HepG2 (cell line): ENCODE data around the gene LRRC43. TPM values are rescaled to one million over a fixed set of nuclear protein-coding genes. Genes with fewer than 3 reads are reported as not detected.
"Not testable (repeated sequence)": the region's sequence is repeated elsewhere in the genome, so short reads cannot be mapped to it uniquely, and the experiment has no call there.

ENCODE experiments used
- ATAC-seq: fragments of 200-7000 bp; cut with Tn5 transposase; 3 replicates; pipeline ENCODE4 v1.9.1; 2020; ENCODE audit warnings: mild to moderate bottlenecking, moderate library complexity
- BruUV-seq: library from RNA; stranded (reverse); fragments of 400-500 nt; replicated peaks from 2 replicates; lab custom pipeline; 2021; lab: Mats Ljungman, UMichigan
- CTCF ChIA-PET: fragments of 300-600 bp; formaldehyde crosslinking; extraction: SDS; loops from one replicate; lab custom pipeline; 2021; ENCODE audit warnings: low total read pairs, inconsistent platforms, low intra/inter-chr PET ratio; lab: Yijun Ruan, JAX
- POLR2A ChIA-PET: fragments of 350-600 bp; sonication (Branson Sonifier 250); formaldehyde crosslinking; loops from one replicate; lab custom pipeline; 2020; ENCODE audit warnings: antibody characterized with exemption, inconsistent platforms; lab: Yijun Ruan, JAX
- DNase-seq: peaks from one replicate; pipeline ENCODE4 v3.0.0-alpha.2; 2015; ENCODE audit warnings: low spot score
- FAIRE-seq: peaks from 3 replicates; lab custom pipeline; 2011; peaks lifted over from hg19 to GRCh38; lab: Jason Lieb, UNC
- H2AFZ ChIP-seq: one replicate; pipeline ENCODE4 v1.6.1; 2011; ENCODE audit warnings: low read length, inconsistent platforms
- H3K27ac ChIP-seq: fragments of 300-600 bp; 3 replicates; pipeline ENCODE4 v1.8.0; 2011; ENCODE audit warnings: mixed run types, mild to moderate bottlenecking, mixed read lengths, low read length, inconsistent platforms; ENCODE audit not compliant: insufficient read depth; ENCODE audit errors: extremely low read length
- H3K27me3 ChIP-seq, 2 experiments: fragments of 200-600 bp in 1 of 2; 2 replicates in 1 of 2; 3 replicates in 1 of 2; pipeline versions ENCODE4 v1.6.0 to v1.8.0; 2011; ENCODE audit warnings: low read length in 2 of 2, mild to moderate bottlenecking in 2 of 2, moderate library complexity in 2 of 2, inconsistent platforms in 1 of 2; ENCODE audit not compliant: insufficient read depth in 2 of 2, control insufficient read depth in 1 of 2
- H3K36me3 ChIP-seq, 2 experiments: fragments of 200-600 bp in 1 of 2; replicated peaks in 1 of 2; 2 replicates in 1 of 2; 3 replicates in 1 of 2; pipeline versions ENCODE4 v1.5.1 to v1.8.0; 2011; ENCODE audit warnings: low read length in 2 of 2, inconsistent platforms in 1 of 2; ENCODE audit not compliant: insufficient read depth in 2 of 2, control insufficient read depth in 1 of 2
- H3K4me1 ChIP-seq: 2 replicates; pipeline ENCODE4 v1.5.1; 2012; ENCODE audit warnings: low read length, inconsistent platforms; ENCODE audit not compliant: insufficient read depth
- H3K4me2 ChIP-seq: 2 replicates; pipeline ENCODE4 v1.6.0; 2011; ENCODE audit warnings: low read depth, low read length, inconsistent platforms
- H3K4me3 ChIP-seq, 3 experiments: fragments of 200-600 bp in 1 of 3; sonication (generic), shearing (Covaris generic) in 1 of 3; replicated peaks in 1 of 3; 2 replicates each; pipeline ENCODE4 v1.5.1; 2011 to 2016; ENCODE audit warnings: low read length in 3 of 3, inconsistent platforms in 2 of 3, low read depth in 2 of 3, mild to moderate bottlenecking in 2 of 3, control low read depth in 1 of 3, mixed read lengths in 1 of 3; ENCODE audit not compliant: insufficient read depth in 1 of 3
- H3K79me2 ChIP-seq: one replicate; pipeline ENCODE4 v1.6.1; 2011; ENCODE audit warnings: low read length, inconsistent platforms; ENCODE audit not compliant: insufficient read depth
- H3K9ac ChIP-seq: 2 replicates; pipeline ENCODE4 v1.6.0; 2011; ENCODE audit warnings: mild to moderate bottlenecking, low read depth, low read length, inconsistent platforms; ENCODE audit not compliant: insufficient read depth
- H3K9me3 ChIP-seq: 2 replicates; pipeline ENCODE4 v1.5.1; 2012; ENCODE audit warnings: mild to moderate bottlenecking, low read length
- H4K20me1 ChIP-seq: 2 replicates; pipeline ENCODE4 v1.6.0; 2011; ENCODE audit warnings: inconsistent platforms, mild to moderate bottlenecking, low read length, moderate library complexity; ENCODE audit not compliant: insufficient read depth
- BHLHE40 ChIP-seq: IDR thresholded peaks from 2 replicates; pipeline ENCODE4 v1.6.1; 2011; ENCODE audit warnings: low read length, improper control_type of control experiment
- DNMT3B ChIP-seq: conservative IDR thresholded peaks from 2 replicates; pipeline ENCODE4 v1.6.1; 2016; ENCODE audit warnings: missing biosample characterization, control low read depth
- HNRNPLL ChIP-seq: fragments of 200-400 bp; formaldehyde crosslinking; IDR thresholded peaks from 2 replicates; pipeline ENCODE4 v1.6.1; 2017; ENCODE audit warnings: mild to moderate bottlenecking, low read depth, low read length; ENCODE audit not compliant: poor library complexity, severe bottlenecking
- MEIS2 ChIP-seq: sonication (generic); formaldehyde crosslinking; IDR thresholded peaks from 2 replicates; pipeline ENCODE4 v1.9.0; 2021; ENCODE audit warnings: mild to moderate bottlenecking, missing genetic modification reagents
- ZC3H13 ChIP-seq: sonication (generic); formaldehyde crosslinking; IDR thresholded peaks from 2 replicates; pipeline ENCODE4 v1.8.1; 2023; ENCODE audit warnings: mild to moderate bottlenecking, missing genetic modification reagents, moderate library complexity
- WGBS: methylation state at CpG from one replicate; pipeline ENCODE4 v1.1.6; 2017; ENCODE audit warnings: low lambda C conversion rate; 5-methylcytosine and 5-hydroxymethylcytosine counted together
- in situ Hi-C: cut with HindIII; loops from 2 replicates; pipeline ENCODE4 v1.10.0; 2017; ENCODE audit warnings: low pct_unique_long_range_greater_than_20kb; ENCODE audit not compliant: extremely low pct_ligation_motif_present
- intact Hi-C: fragments of 100-400 bp; cut with micrococcal nuclease; formaldehyde crosslinking; loops from one replicate; pipeline ENCODE4 v1.10.0; 2022; ENCODE audit not compliant: unreplicated experiment
- polyA plus RNA-seq, 8 experiments: library from polyadenylated mRNA; depleted of rRNA in 3 of 8; stranded (reverse) in 7 of 8; unstranded in 1 of 8; fragments of >200 nt; fragmentation: Illumina TruSeq in 4 of 8; extraction: Trizol in 4 of 8; gene quantifications; 2 replicates each; pipeline versions ENCODE4 v1.2.1 to v1.2.3, GENCODE V29; 2011 to 2016; ENCODE audit warnings: low read depth in 4 of 8, missing spikeins in 1 of 8, mixed read lengths in 1 of 8; ENCODE audit not compliant: insufficient read depth in 1 of 8
- total RNA-seq, 5 experiments: library from RNA; depleted of rRNA; stranded (reverse); fragments of >200 nt; fragmentation: Illumina TruSeq; extraction: Trizol; gene quantifications; 2 replicates each; pipeline ENCODE4 v1.2.3, GENCODE V29; 2016; ENCODE audit warnings: low read depth in 1 of 5
- TF ChIP-seq, protein P1 (sequence below): sonication (generic); formaldehyde crosslinking; IDR thresholded peaks from 2 replicates; pipeline ENCODE4 v1.5.1; 2020; ENCODE audit warnings: mild to moderate bottlenecking, missing genetic modification reagents, borderline replicate concordance
- TF ChIP-seq, protein P2 (sequence below): sonication (generic); formaldehyde crosslinking; IDR thresholded peaks from 2 replicates; pipeline ENCODE4 v1.9.0; 2022; ENCODE audit warnings: missing genetic modification reagents, mild to moderate bottlenecking, borderline replicate concordance
- TF ChIP-seq, protein P3 (sequence below): sonication (generic); formaldehyde crosslinking; IDR thresholded peaks from 2 replicates; pipeline ENCODE4 v1.5.0; 2020; ENCODE audit warnings: missing genetic modification reagents, mild to moderate bottlenecking, borderline replicate concordance

The LRRC43 gene
- total and polyA plus RNA-seq, 2 of the 13 experiments (the other 11 are each of a cell fraction or from before 2014, with no cell fraction given) = not detected

- Histone ChIP-seq H3K27ac (no peak within 1 kb of the TSS), H3K4me2 (no peak within 1 kb of the TSS), H3K4me3 (no peak within 1 kb of the TSS), H4K20me1 (no peaks in the 10 kb centered on the region), H3K9ac (no peak within 1 kb of the TSS), H3K36me3 (no peaks in the 10 kb centered on the region), H2AFZ (no peak within 1 kb of the TSS), H3K79me2 (no peaks in the 10 kb centered on the region), H3K9me3 (no peaks in the 10 kb centered on the region), H3K27me3 (peaks cover 0 to 7% of the 10 kb centered on the region in 2 experiments; a peak in 2 of 5 replicates), H3K4me1 (peaks cover 24% of the 10 kb centered on the region)
- ATAC-seq (no peak), FAIRE-seq (no peak), DNase-seq (no peak)
- ChIA-PET POLR2A (no interaction called here), CTCF (no interaction called here)
- in situ Hi-C loops = no loop called here
- intact Hi-C loops = no loop called here
- no TSS peak for BruUV-seq
- WGBS = 69% methylated on average over 17 of the region's 17 CpGs
- no peak for TF ChIP-seq MEIS2 (CRISPR knock-in tag)
- TF ChIP-seq ZC3H13 (CRISPR knock-in tag) = no peak
- no peak for TF ChIP-seq BHLHE40
- TF ChIP-seq HNRNPLL = no peak
- TF ChIP-seq, protein P1, sequence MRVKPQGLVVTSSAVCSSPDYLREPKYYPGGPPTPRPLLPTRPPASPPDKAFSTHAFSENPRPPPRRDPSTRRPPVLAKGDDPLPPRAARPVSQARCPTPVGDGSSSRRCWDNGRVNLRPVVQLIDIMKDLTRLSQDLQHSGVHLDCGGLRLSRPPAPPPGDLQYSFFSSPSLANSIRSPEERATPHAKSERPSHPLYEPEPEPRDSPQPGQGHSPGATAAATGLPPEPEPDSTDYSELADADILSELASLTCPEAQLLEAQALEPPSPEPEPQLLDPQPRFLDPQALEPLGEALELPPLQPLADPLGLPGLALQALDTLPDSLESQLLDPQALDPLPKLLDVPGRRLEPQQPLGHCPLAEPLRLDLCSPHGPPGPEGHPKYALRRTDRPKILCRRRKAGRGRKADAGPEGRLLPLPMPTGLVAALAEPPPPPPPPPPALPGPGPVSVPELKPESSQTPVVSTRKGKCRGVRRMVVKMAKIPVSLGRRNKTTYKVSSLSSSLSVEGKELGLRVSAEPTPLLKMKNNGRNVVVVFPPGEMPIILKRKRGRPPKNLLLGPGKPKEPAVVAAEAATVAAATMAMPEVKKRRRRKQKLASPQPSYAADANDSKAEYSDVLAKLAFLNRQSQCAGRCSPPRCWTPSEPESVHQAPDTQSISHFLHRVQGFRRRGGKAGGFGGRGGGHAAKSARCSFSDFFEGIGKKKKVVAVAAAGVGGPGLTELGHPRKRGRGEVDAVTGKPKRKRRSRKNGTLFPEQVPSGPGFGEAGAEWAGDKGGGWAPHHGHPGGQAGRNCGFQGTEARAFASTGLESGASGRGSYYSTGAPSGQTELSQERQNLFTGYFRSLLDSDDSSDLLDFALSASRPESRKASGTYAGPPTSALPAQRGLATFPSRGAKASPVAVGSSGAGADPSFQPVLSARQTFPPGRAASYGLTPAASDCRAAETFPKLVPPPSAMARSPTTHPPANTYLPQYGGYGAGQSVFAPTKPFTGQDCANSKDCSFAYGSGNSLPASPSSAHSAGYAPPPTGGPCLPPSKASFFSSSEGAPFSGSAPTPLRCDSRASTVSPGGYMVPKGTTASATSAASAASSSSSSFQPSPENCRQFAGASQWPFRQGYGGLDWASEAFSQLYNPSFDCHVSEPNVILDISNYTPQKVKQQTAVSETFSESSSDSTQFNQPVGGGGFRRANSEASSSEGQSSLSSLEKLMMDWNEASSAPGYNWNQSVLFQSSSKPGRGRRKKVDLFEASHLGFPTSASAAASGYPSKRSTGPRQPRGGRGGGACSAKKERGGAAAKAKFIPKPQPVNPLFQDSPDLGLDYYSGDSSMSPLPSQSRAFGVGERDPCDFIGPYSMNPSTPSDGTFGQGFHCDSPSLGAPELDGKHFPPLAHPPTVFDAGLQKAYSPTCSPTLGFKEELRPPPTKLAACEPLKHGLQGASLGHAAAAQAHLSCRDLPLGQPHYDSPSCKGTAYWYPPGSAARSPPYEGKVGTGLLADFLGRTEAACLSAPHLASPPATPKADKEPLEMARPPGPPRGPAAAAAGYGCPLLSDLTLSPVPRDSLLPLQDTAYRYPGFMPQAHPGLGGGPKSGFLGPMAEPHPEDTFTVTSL (CRISPR knock-in tag) = no peak
- TF ChIP-seq, protein P2, sequence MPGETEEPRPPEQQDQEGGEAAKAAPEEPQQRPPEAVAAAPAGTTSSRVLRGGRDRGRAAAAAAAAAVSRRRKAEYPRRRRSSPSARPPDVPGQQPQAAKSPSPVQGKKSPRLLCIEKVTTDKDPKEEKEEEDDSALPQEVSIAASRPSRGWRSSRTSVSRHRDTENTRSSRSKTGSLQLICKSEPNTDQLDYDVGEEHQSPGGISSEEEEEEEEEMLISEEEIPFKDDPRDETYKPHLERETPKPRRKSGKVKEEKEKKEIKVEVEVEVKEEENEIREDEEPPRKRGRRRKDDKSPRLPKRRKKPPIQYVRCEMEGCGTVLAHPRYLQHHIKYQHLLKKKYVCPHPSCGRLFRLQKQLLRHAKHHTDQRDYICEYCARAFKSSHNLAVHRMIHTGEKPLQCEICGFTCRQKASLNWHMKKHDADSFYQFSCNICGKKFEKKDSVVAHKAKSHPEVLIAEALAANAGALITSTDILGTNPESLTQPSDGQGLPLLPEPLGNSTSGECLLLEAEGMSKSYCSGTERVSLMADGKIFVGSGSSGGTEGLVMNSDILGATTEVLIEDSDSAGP = no peak
- TF ChIP-seq DNMT3B (CRISPR knock-in tag) = no peak
- TF ChIP-seq, protein P3, sequence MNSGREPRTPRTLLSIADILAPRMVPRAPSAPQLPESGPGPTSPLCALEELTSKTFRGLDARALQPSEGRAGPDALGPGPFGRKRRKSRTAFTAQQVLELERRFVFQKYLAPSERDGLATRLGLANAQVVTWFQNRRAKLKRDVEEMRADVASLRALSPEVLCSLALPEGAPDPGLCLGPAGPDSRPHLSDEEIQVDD (CRISPR knock-in tag) = no peak
Measured at GRCh38 chr12:122174155-122174845, 8.6 kb upstream of the LRRC43 start, which contains the start of gene IL31. IL31 (minus strand) TSS chr12:122174221; CDS start chr12:122174172, 49 bp downstream.

- in situ Hi-C loops, H4K20me1 ChIP-seq, H3K27me3 ChIP-seq, H2AFZ ChIP-seq, FAIRE-seq, POLR2A ChIA-PET, ATAC-seq, intact Hi-C loops, CTCF ChIA-PET, H3K27ac ChIP-seq, H3K9me3 ChIP-seq, H3K9ac ChIP-seq, H3K4me3 ChIP-seq, H3K4me2 ChIP-seq, DNase-seq, H3K36me3 ChIP-seq, H3K79me2 ChIP-seq, BruUV-seq: not testable (repeated sequence)
- H3K4me1 ChIP-seq = peaks cover 28% of the 10 kb centered on the region
- WGBS = 22% methylated on average over 4 of the region's 4 CpGs
Measured at GRCh38 chr12:122176473-122176872, 6.5 kb upstream of the LRRC43 start.
